ENCODE data around the gene MRPL22. TPM values are rescaled to one million over a fixed set of nuclear protein-coding genes. Genes with fewer than 3 reads are reported as not detected.

The MRPL22 gene
- total RNA-seq, 4 donors from 2014 or later: 5.8 to 40.6 (median 14.0) TPM

GRCh38 chr5:154966081-154966841 is 25.4 kb downstream of the MRPL22 start:
- no peaks in the 10 kb centered on the region for H3K9me3 ChIP-seq
- TF ChIP-seq POLR2A (IDR thresholded peaks at IDR 0.05) (no peak), CTCF (IDR thresholded peaks at IDR 0.05) (no peak)
- no peaks in the 10 kb centered on the region for H3K27me3 ChIP-seq
- DNase-seq: no peak
- H3K4me1 ChIP-seq: no peaks in the 10 kb centered on the region
- H3K27ac ChIP-seq: peak overlapping the region in 1 of 4 donors; percentile 27
- H3K36me3 ChIP-seq: peaks cover 0 to 42% (median 0%) of the 10 kb centered on the region in 3 donors
- no peak overlapping the region for H3K4me3 ChIP-seq

- H3K4me1 ChIP-seq: no peaks in the 10 kb centered on the region
- H3K9me3 ChIP-seq: no peaks in the 10 kb centered on the region
- H3K27me3 ChIP-seq: no peaks in the 10 kb centered on the region
- peaks cover 0 to 36% (median 0%) of the 10 kb centered on the region in 3 donors for H3K36me3 ChIP-seq
- TF ChIP-seq POLR2A (IDR thresholded peaks at IDR 0.05) (no peak), CTCF (IDR thresholded peaks at IDR 0.05) (no peak)
- no peak for DNase-seq
- H3K4me3 ChIP-seq: no peak overlapping the region
- H3K27ac ChIP-seq: no peak overlapping the region
Observed at GRCh38 chr5:154966874-154967273, 26.0 kb downstream of the MRPL22 start.

GRCh38 chr5:154967421-154968024 is 26.6 kb downstream of the MRPL22 start:
- DNase-seq: no peak
- no peaks in the 10 kb centered on the region for H3K9me3 ChIP-seq

GRCh38 chr5:154968953-154969352 is 28.1 kb downstream of the MRPL22 start:
- Histone ChIP-seq H3K36me3 (peaks cover 0 to 32% (median 0%) of the 10 kb centered on the region in 3 donors), H3K4me3 (no peak overlapping the region), H3K4me1 (no peaks in the 10 kb centered on the region), H3K27me3 (no peaks in the 10 kb centered on the region), H3K9me3 (no peaks in the 10 kb centered on the region), H3K27ac (no peak overlapping the region)
- no peak for TF ChIP-seq CTCF (IDR thresholded peaks at IDR 0.05)
- TF ChIP-seq POLR2A (IDR thresholded peaks at IDR 0.05): no peak
- DNase-seq: no peak

More at GRCh38 chr5:154967421-154968024, 26.6 kb downstream of the MRPL22 start:
- H3K4me1 ChIP-seq: no peaks in the 10 kb centered on the region
- no peak overlapping the region for H3K4me3 ChIP-seq
- no peaks in the 10 kb centered on the region for H3K27me3 ChIP-seq
- peaks cover 0 to 32% (median 0%) of the 10 kb centered on the region in 3 donors for H3K36me3 ChIP-seq
- peak in 4 of 6 experiments; percentile 19 to 39 (median 35) for TF ChIP-seq CTCF (IDR thresholded peaks at IDR 0.05)
- TF ChIP-seq POLR2A (IDR thresholded peaks at IDR 0.05): no peak
- no peak overlapping the region for H3K27ac ChIP-seq

GRCh38 chr5:154970759-154971158 is 29.9 kb downstream of the MRPL22 start:
- DNase-seq: no peak
- TF ChIP-seq CTCF (IDR thresholded peaks at IDR 0.05): no peak
- TF ChIP-seq POLR2A (IDR thresholded peaks at IDR 0.05): no peak
- H3K27me3 ChIP-seq: no peaks in the 10 kb centered on the region
- no peaks in the 10 kb centered on the region for H3K4me1 ChIP-seq
- no peaks in the 10 kb centered on the region for H3K9me3 ChIP-seq
- H3K36me3 ChIP-seq: peaks cover 0 to 32% (median 0%) of the 10 kb centered on the region in 3 donors
- H3K27ac ChIP-seq: no peak overlapping the region
- H3K4me3 ChIP-seq: no peak overlapping the region
